ENCODE measurements around the gene STK25. TPM values are rescaled to one million over a fixed set of nuclear protein-coding genes. Genes with fewer than 3 reads are reported as not detected.

The STK25 gene
- total RNA-seq, 6 experiments from 2014 or later, result 51.0 to 99.1 (median 63.5) TPM

- H3K4me1 ChIP-seq, result peaks cover 0 to 22% (median 4%) of the 10 kb centered on the region in 4 donors
Observed at GRCh38 chr2:241545523-241546473, 37.4 kb upstream of the STK25 start.

GRCh38 chr2:241545106-241545505, 36.7 kb upstream of the STK25 start:
- Histone ChIP-seq H3K4me1 (peaks cover 0 to 15% (median under 1%) of the 10 kb centered on the region in 4 donors), H3K27me3 (no peaks in the 10 kb centered on the region), H3K36me3 (no peaks in the 10 kb centered on the region), H3K27ac (no peak overlapping the region), H3K4me3 (no peak overlapping the region), H3K9me3 (no peaks in the 10 kb centered on the region)
- WGBS (ENCODE audit: insufficient coverage, low coverage, low lambda C conversion rate, missing lambda C conversion rate), result 49% methylated on average over 10 of the region's 10 CpGs
- no peak for ATAC-seq
- no peak for DNase-seq
- TF ChIP-seq POLR2A (IDR thresholded peaks at IDR 0.05), result no peak
- no peak for TF ChIP-seq CTCF (IDR thresholded peaks at IDR 0.05)
- intact Hi-C loops (cut with DNase I), result no loop called here

More at GRCh38 chr2:241545523-241546473, 37.4 kb upstream of the STK25 start:
- WGBS (ENCODE audit: insufficient coverage, low coverage, low lambda C conversion rate, missing lambda C conversion rate), result 63% methylated on average over 10 of the region's 12 CpGs
- intact Hi-C loops (cut with DNase I), result no loop called here
- no peaks in the 10 kb centered on the region for H3K27me3 ChIP-seq
- H3K4me3 ChIP-seq, result no peak overlapping the region
- no peak for DNase-seq
- H3K36me3 ChIP-seq, result no peaks in the 10 kb centered on the region
- no peak for ATAC-seq
- no peak overlapping the region for H3K27ac ChIP-seq
- no peak for TF ChIP-seq POLR2A (IDR thresholded peaks at IDR 0.05)
- TF ChIP-seq CTCF (IDR thresholded peaks at IDR 0.05), result no peak
- H3K9me3 ChIP-seq, result no peaks in the 10 kb centered on the region

GRCh38 chr2:241542278-241542605, 33.9 kb upstream of the STK25 start:
- Histone ChIP-seq H3K4me1 (peaks cover 0 to 7% (median 0%) of the 10 kb centered on the region in 4 donors), H3K27me3 (no peaks in the 10 kb centered on the region), H3K27ac (no peak overlapping the region), H3K36me3 (no peaks in the 10 kb centered on the region), H3K9me3 (no peaks in the 10 kb centered on the region), H3K4me3 (no peak overlapping the region)
- WGBS (ENCODE audit: insufficient coverage, low coverage, low lambda C conversion rate, missing lambda C conversion rate), result no CpG with 5 or more reads among the region's 15 CpGs
- TF ChIP-seq POLR2A (IDR thresholded peaks at IDR 0.05) (no peak), CTCF (IDR thresholded peaks at IDR 0.05) (no peak)
- ATAC-seq (peak in 3 of 4 donors; percentile 6 to 46 (median 31)), DNase-seq (peak in 1 of 3 donors; percentile 59)
- intact Hi-C loops (cut with DNase I), result no loop called here

GRCh38 chr2:241541564-241542277, 33.3 kb upstream of the STK25 start:
- intact Hi-C loops (cut with DNase I), result no loop called here
- H3K4me3 ChIP-seq, result no peak overlapping the region
- DNase-seq (peak in 1 of 3 donors; percentile 48), ATAC-seq (peak; percentile 10 to 32 (median 22))
- 11% methylated on average over 11 of the region's 62 CpGs for WGBS (ENCODE audit: insufficient coverage, low coverage, low lambda C conversion rate, missing lambda C conversion rate)
- no peaks in the 10 kb centered on the region for H3K27me3 ChIP-seq
- H3K9me3 ChIP-seq, result no peaks in the 10 kb centered on the region
- peaks cover 0 to 7% (median 0%) of the 10 kb centered on the region in 4 donors for H3K4me1 ChIP-seq
- TF ChIP-seq POLR2A (IDR thresholded peaks at IDR 0.05) (no peak), CTCF (IDR thresholded peaks at IDR 0.05) (no peak)
- H3K27ac ChIP-seq, result no peak overlapping the region
- no peaks in the 10 kb centered on the region for H3K36me3 ChIP-seq
